Measurements from ENCODE around the gene PEX11G. TPM values are rescaled to one million over a fixed set of nuclear protein-coding genes. Genes with fewer than 3 reads are reported as not detected.

PEX11G gene
- total and polyA plus RNA-seq, 9 of the 15 experiments (the other 6 are each of a cell fraction or from before 2014, with no cell fraction given), result 0.07 to 3.2 (median 0.70) TPM; not detected in 1

DNA sequence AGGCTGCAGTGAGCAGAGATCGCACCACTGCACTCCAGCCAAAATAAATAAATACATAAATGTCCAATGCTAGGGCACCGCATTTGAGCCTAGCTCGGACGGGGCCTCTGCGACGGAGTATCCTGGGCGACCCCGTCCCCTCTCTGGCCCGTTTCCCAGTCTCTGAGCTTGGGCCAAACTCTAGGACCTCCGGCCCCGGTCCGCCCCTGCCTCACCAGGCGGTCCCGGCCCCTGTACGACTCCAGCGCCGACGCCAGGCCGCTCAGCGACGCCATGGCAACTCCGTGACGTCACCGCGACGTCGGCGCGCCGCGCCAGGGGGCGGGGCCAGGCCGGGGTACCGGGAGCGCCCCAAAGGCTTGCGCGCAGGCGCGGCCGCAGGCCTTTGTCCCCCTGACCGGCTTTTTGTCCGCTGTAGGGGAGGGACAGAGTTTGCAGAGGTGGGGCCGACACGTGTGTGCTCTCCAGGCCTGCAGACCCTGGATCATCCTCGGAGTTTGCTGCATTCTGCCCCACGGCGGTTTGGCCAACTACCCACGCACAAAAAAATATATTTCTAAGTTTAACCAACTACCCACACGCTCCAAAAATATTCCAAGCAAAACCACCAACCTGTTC is at the start of gene PEX11G (continued):
- TF ChIP-seq, protein P1, sequence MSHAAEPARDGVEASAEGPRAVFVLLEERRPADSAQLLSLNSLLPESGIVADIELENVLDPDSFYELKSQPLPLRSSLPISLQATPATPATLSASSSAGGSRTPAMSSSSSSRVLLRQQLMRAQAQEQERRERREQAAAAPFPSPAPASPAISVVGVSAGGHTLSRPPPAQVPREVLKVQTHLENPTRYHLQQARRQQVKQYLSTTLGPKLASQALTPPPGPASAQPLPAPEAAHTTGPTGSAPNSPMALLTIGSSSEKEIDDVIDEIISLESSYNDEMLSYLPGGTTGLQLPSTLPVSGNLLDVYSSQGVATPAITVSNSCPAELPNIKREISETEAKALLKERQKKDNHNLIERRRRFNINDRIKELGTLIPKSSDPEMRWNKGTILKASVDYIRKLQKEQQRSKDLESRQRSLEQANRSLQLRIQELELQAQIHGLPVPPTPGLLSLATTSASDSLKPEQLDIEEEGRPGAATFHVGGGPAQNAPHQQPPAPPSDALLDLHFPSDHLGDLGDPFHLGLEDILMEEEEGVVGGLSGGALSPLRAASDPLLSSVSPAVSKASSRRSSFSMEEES (CRISPR knock-in tag; IDR thresholded peaks at IDR 0.05), result no peak
- TF ChIP-seq HDAC6 (IDR thresholded peaks at IDR 0.05; ENCODE audit: low read depth, low read length) (no peak), GTF2A2 (tag; IDR thresholded peaks at IDR 0.05) (no peak), BRF1 (IDR thresholded peaks at IDR 0.05; ENCODE audit: borderline replicate concordance, extremely low read depth, insufficient read length) (no peak)
- TF ChIP-seq, protein P2, sequence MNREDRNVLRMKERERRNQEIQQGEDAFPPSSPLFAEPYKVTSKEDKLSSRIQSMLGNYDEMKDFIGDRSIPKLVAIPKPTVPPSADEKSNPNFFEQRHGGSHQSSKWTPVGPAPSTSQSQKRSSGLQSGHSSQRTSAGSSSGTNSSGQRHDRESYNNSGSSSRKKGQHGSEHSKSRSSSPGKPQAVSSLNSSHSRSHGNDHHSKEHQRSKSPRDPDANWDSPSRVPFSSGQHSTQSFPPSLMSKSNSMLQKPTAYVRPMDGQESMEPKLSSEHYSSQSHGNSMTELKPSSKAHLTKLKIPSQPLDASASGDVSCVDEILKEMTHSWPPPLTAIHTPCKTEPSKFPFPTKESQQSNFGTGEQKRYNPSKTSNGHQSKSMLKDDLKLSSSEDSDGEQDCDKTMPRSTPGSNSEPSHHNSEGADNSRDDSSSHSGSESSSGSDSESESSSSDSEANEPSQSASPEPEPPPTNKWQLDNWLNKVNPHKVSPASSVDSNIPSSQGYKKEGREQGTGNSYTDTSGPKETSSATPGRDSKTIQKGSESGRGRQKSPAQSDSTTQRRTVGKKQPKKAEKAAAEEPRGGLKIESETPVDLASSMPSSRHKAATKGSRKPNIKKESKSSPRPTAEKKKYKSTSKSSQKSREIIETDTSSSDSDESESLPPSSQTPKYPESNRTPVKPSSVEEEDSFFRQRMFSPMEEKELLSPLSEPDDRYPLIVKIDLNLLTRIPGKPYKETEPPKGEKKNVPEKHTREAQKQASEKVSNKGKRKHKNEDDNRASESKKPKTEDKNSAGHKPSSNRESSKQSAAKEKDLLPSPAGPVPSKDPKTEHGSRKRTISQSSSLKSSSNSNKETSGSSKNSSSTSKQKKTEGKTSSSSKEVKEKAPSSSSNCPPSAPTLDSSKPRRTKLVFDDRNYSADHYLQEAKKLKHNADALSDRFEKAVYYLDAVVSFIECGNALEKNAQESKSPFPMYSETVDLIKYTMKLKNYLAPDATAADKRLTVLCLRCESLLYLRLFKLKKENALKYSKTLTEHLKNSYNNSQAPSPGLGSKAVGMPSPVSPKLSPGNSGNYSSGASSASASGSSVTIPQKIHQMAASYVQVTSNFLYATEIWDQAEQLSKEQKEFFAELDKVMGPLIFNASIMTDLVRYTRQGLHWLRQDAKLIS (CRISPR knock-in tag; IDR thresholded peaks at IDR 0.05), result no peak
- TF ChIP-seq, protein P3, sequence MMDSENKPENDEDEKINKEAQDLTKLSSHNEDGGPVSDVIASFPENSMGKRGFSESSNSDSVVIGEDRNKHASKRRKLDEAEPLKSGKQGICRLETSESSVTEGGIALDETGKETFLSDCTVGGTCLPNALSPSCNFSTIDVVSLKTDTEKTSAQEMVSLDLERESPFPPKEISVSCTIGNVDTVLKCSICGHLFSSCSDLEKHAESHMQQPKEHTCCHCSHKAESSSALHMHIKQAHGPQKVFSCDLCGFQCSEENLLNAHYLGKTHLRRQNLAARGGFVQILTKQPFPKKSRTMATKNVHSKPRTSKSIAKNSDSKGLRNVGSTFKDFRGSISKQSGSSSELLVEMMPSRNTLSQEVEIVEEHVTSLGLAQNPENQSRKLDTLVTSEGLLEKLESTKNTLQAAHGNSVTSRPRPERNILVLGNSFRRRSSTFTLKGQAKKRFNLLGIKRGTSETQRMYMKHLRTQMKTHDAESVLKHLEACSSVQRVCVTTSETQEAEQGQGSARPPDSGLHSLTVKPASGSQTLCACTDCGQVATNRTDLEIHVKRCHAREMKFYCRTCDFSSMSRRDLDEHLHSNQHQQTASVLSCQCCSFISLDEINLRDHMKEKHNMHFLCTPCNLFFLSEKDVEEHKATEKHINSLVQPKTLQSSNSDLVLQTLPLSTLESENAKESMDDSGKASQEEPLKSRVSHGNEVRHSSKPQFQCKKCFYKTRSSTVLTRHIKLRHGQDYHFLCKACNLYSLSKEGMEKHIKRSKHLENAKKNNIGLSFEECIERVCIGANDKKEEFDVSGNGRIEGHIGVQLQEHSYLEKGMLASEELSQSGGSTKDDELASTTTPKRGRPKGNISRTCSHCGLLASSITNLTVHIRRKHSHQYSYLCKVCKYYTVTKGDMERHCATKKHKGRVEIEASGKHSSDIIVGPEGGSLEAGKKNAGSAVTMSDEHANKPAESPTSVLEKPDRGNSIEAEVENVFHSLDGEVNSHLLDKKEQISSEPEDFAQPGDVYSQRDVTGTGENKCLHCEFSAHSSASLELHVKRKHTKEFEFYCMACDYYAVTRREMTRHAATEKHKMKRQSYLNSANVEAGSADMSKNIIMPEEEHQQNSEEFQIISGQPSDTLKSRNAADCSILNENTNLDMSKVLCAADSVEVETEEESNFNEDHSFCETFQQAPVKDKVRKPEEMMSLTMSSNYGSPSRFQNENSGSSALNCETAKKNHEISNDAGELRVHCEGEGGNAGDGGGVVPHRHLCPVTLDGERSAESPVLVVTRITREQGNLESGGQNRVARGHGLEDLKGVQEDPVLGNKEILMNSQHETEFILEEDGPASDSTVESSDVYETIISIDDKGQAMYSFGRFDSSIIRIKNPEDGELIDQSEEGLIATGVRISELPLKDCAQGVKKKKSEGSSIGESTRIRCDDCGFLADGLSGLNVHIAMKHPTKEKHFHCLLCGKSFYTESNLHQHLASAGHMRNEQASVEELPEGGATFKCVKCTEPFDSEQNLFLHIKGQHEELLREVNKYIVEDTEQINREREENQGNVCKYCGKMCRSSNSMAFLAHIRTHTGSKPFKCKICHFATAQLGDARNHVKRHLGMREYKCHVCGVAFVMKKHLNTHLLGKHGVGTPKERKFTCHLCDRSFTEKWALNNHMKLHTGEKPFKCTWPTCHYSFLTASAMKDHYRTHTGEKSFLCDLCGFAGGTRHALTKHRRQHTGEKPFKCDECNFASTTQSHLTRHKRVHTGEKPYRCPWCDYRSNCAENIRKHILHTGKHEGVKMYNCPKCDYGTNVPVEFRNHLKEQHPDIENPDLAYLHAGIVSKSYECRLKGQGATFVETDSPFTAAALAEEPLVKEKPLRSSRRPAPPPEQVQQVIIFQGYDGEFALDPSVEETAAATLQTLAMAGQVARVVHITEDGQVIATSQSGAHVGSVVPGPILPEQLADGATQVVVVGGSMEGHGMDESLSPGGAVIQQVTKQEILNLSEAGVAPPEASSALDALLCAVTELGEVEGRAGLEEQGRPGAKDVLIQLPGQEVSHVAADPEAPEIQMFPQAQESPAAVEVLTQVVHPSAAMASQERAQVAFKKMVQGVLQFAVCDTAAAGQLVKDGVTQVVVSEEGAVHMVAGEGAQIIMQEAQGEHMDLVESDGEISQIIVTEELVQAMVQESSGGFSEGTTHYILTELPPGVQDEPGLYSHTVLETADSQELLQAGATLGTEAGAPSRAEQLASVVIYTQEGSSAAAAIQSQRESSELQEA (IDR thresholded peaks at IDR 0.05; ENCODE audit: low read depth), result no peak
- TF ChIP-seq, protein P4, sequence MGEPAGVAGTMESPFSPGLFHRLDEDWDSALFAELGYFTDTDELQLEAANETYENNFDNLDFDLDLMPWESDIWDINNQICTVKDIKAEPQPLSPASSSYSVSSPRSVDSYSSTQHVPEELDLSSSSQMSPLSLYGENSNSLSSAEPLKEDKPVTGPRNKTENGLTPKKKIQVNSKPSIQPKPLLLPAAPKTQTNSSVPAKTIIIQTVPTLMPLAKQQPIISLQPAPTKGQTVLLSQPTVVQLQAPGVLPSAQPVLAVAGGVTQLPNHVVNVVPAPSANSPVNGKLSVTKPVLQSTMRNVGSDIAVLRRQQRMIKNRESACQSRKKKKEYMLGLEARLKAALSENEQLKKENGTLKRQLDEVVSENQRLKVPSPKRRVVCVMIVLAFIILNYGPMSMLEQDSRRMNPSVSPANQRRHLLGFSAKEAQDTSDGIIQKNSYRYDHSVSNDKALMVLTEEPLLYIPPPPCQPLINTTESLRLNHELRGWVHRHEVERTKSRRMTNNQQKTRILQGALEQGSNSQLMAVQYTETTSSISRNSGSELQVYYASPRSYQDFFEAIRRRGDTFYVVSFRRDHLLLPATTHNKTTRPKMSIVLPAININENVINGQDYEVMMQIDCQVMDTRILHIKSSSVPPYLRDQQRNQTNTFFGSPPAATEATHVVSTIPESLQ (CRISPR knock-in tag; IDR thresholded peaks at IDR 0.05), result no peak

Data from K562 (cell line).